ENCODE results near the gene ALOX15. TPM values are rescaled to one million over a fixed set of nuclear protein-coding genes. Genes with fewer than 3 reads are reported as not detected.

The ALOX15 gene
- total RNA-seq, 3 donors from 2014 or later (not counting 1 experiment from before 2014, with no cell fraction given), result not detected

- no peaks in the 10 kb centered on the region for H3K4me1 ChIP-seq (ENCODE audit: control insufficient read depth, insufficient read depth, low read length)
- Mint-ChIP-seq H3K27ac (peak overlapping the region in 1 of 2 donors; percentile 35), H3K9me3 (no peaks in the 10 kb centered on the region), H3K4me1 (no peaks in the 10 kb centered on the region), H3K27me3 (ENCODE audit: low read depth in 2 of 2) (no peaks in the 10 kb centered on the region), H3K4me3 (no peak overlapping the region), H3K36me3 (no peaks in the 10 kb centered on the region)
- ATAC-seq, result no peak
- H3K27me3 ChIP-seq (ENCODE audit: control insufficient read depth, insufficient read depth, low read length), result no peaks in the 10 kb centered on the region
- no peaks in the 10 kb centered on the region for H3K9me3 ChIP-seq (ENCODE audit: control insufficient read depth, insufficient read depth, low read length)
- no peak for TF ChIP-seq CTCF (IDR thresholded peaks at IDR 0.05)
- H3K27ac ChIP-seq (ENCODE audit: low read length), result no peak overlapping the region
- no peak for DNase-seq
- intact Hi-C loops (cut with micrococcal nuclease), result no loop called here
- H3K36me3 ChIP-seq (ENCODE audit: control insufficient read depth, insufficient read depth, low read length), result peaks cover 53% of the 10 kb centered on the region
- no peak overlapping the region for H3K4me3 ChIP-seq (ENCODE audit: low read length)
- 93% methylated on average over 7 of the region's 7 CpGs for WGBS (ENCODE audit: insufficient coverage)
Observed at GRCh38 chr17:4679658-4680057, 38.2 kb upstream of the ALOX15 start.

GRCh38 chr17:4678448-4679026, 37.1 kb upstream of the ALOX15 start:
- H3K4me1 ChIP-seq (ENCODE audit: control insufficient read depth, insufficient read depth, low read length), result no peaks in the 10 kb centered on the region
- no peak overlapping the region for H3K4me3 ChIP-seq (ENCODE audit: low read length)
- WGBS (ENCODE audit: insufficient coverage), result 40% methylated on average over 13 of the region's 14 CpGs
- no peaks in the 10 kb centered on the region for H3K9me3 ChIP-seq (ENCODE audit: control insufficient read depth, insufficient read depth, low read length)
- no peak for TF ChIP-seq CTCF (IDR thresholded peaks at IDR 0.05)
- intact Hi-C loops (cut with micrococcal nuclease), result no loop called here
- Mint-ChIP-seq H3K9me3 (no peaks in the 10 kb centered on the region), H3K4me3 (no peak overlapping the region), H3K36me3 (no peaks in the 10 kb centered on the region), H3K27ac (no peak overlapping the region), H3K4me1 (no peaks in the 10 kb centered on the region), H3K27me3 (ENCODE audit: low read depth in 2 of 2) (no peaks in the 10 kb centered on the region)
- no peaks in the 10 kb centered on the region for H3K27me3 ChIP-seq (ENCODE audit: control insufficient read depth, insufficient read depth, low read length)
- H3K36me3 ChIP-seq (ENCODE audit: control insufficient read depth, insufficient read depth, low read length), result peaks cover 64% of the 10 kb centered on the region
- DNase-seq, result no peak
- H3K27ac ChIP-seq (ENCODE audit: low read length), result no peak overlapping the region
- no peak for ATAC-seq

- H3K27ac Mint-ChIP-seq, result no peak overlapping the region
Observed at GRCh38 chr17:4676791-4677190, 35.3 kb upstream of the ALOX15 start.

More at GRCh38 chr17:4676791-4677190, 35.3 kb upstream of the ALOX15 start:
- Histone ChIP-seq H3K9me3 (ENCODE audit: control insufficient read depth, insufficient read depth, low read length) (no peaks in the 10 kb centered on the region), H3K4me3 (ENCODE audit: low read length) (no peak overlapping the region), H3K27me3 (ENCODE audit: control insufficient read depth, insufficient read depth, low read length) (no peaks in the 10 kb centered on the region), H3K4me1 (ENCODE audit: control insufficient read depth, insufficient read depth, low read length) (no peaks in the 10 kb centered on the region), H3K27ac (ENCODE audit: low read length) (no peak overlapping the region), H3K36me3 (ENCODE audit: control insufficient read depth, insufficient read depth, low read length) (peaks cover 67% of the 10 kb centered on the region)
- intact Hi-C loops (cut with micrococcal nuclease), result no loop called here
- Mint-ChIP-seq H3K4me1 (no peaks in the 10 kb centered on the region), H3K9me3 (no peaks in the 10 kb centered on the region), H3K36me3 (no peaks in the 10 kb centered on the region), H3K27me3 (ENCODE audit: low read depth in 2 of 2) (no peaks in the 10 kb centered on the region), H3K4me3 (no peak overlapping the region)
- DNase-seq, result no peak
- WGBS (ENCODE audit: insufficient coverage), result 92% methylated on average over 7 of the region's 7 CpGs
- ATAC-seq, result no peak
- no peak for TF ChIP-seq CTCF (IDR thresholded peaks at IDR 0.05)
